NCI-H345 treated with DMSO at 0.1 percent for 48 hours (cell line): ENCODE results near the gene GATA1.
"Not testable (repeated sequence)": the region's sequence is repeated elsewhere in the genome, so short reads cannot be mapped to it uniquely, and the experiment has no call there.

Experiments
- DNase-seq: peaks from one replicate; lab custom pipeline; 2025; ENCODE audit not compliant: unreplicated experiment; lab: John Stamatoyannopoulos, UW

GATA1 gene

GRCh38 chrX:48806081-48806480 lies 19.7 kb downstream of the GATA1 start:
- DNase-seq, result no peak

GRCh38 chrX:48813644-48814043 lies 27.3 kb downstream of the GATA1 start:
- no peak for DNase-seq

- no peak for DNase-seq
Observed at GRCh38 chrX:48814722-48815121, 28.3 kb downstream of the GATA1 start.

- DNase-seq, result no peak
Observed at GRCh38 chrX:48815266-48815665, 28.9 kb downstream of the GATA1 start.

GRCh38 chrX:48816014-48816810 lies 29.8 kb downstream of the GATA1 start:
- no peak for DNase-seq

GRCh38 chrX:48818098-48818497 lies 31.7 kb downstream of the GATA1 start:
- DNase-seq, result no peak

- DNase-seq, result no peak
Observed at GRCh38 chrX:48818866-48819265, 32.5 kb downstream of the GATA1 start.

GRCh38 chrX:48819394-48819793 lies 33.0 kb downstream of the GATA1 start:
- DNase-seq, result not testable (repeated sequence)

GRCh38 chrX:48823053-48823452 lies 36.7 kb downstream of the GATA1 start:
- no peak for DNase-seq

GRCh38 chrX:48824066-48824465 lies 37.7 kb downstream of the GATA1 start:
- no peak for DNase-seq

- no peak for DNase-seq
Observed at GRCh38 chrX:48826135-48826875, 39.9 kb downstream of the GATA1 start, which contains the start of gene ERAS. TSS of gene ERAS (plus strand) at chrX:48826513. CDS start at chrX:48829124, 2,611 bp downstream.

- DNase-seq, result no peak
Observed at GRCh38 chrX:48826876-48827653, 40.7 kb downstream of the GATA1 start.

GRCh38 chrX:48827654-48827968 lies 41.2 kb downstream of the GATA1 start:
- DNase-seq, result no peak

- no peak for DNase-seq
Observed at GRCh38 chrX:48829016-48829735, 42.8 kb downstream of the GATA1 start.

GRCh38 chrX:48831136-48831908 lies 44.9 kb downstream of the GATA1 start:
- DNase-seq, result no peak

- no peak for DNase-seq
Observed at GRCh38 chrX:48831909-48832291, 45.5 kb downstream of the GATA1 start.

GRCh38 chrX:48833542-48834138 lies 47.2 kb downstream of the GATA1 start:
- DNase-seq, result no peak

GRCh38 chrX:48834383-48834709 lies 48.0 kb downstream of the GATA1 start:
- DNase-seq, result peak; percentile 3

- peak; percentile 58 for DNase-seq
Observed at GRCh38 chrX:48835524-48836329, 49.3 kb downstream of the GATA1 start, which contains the start of gene PCSK1N. TSS of gene PCSK1N (minus strand) at chrX:48835610. CDS start at chrX:48835532, 78 bp downstream.
